ENCODE data around the gene YIPF4. TPM values are rescaled to one million over a fixed set of nuclear protein-coding genes. Genes with fewer than 3 reads are reported as not detected.
"Not testable (repeated sequence)": the region's sequence is repeated elsewhere in the genome, so short reads cannot be mapped to it uniquely, and the experiment has no call there.

Gene YIPF4
- polyA plus RNA-seq, 12 donors: 27.1 to 292 (median 51.0) TPM

DNA sequence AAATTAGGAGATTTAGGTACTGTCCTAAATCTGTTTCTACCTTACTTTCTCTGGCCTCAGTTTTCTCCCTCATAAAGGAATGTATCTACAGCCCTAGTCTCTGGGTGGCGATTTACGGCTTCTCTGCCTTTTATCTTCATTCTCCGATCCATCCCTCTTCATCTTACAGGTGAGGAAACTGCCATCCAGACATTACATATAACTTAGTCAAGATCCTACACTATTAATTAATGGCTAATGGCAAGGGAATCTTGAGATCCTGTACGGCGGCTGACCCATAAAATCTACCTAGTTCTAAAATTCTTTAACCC, 386 bp upstream of the YIPF4 start:
- no peak for DNase-seq

DNA sequence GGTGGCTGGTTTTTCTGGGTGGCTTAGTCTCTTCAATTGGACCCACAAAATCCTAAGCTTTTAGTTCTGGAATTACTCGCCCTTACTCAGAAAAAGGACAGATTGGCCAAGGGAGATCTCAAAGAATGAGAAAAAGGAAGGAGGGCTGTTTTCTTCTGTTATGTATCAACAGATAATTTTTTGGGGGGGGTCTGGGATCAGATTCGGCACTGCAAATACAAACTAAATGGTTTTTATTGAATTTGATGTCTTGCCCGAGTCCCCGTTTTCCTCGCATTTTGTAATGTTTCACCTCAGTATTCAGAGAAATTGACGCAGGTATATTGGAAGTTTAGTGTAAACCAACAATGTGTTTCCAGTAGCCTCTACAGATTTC, 762 bp downstream of the YIPF4 start:
- DNase-seq: no peak

DNA sequence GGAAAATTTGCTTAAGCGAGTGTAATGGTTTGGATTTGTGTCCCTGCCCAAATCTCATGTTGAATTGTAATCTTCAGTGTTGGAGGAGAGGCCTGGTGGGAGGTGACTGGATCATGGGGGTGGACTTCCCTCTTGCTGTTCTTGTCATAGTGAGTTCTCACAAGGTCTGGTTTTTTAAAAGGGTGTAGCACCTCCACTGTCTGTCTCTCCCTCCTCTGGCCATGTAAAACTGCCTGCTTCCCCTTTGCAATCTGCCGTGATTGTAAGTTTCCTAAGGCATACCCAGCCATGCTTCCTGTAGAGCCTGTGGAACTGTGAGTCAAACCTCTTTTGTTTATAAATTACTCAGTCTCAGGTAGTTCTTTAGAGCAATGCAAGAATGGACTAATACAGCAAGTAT, 6.6 kb downstream of the YIPF4 start:
- no peak for DNase-seq

DNA sequence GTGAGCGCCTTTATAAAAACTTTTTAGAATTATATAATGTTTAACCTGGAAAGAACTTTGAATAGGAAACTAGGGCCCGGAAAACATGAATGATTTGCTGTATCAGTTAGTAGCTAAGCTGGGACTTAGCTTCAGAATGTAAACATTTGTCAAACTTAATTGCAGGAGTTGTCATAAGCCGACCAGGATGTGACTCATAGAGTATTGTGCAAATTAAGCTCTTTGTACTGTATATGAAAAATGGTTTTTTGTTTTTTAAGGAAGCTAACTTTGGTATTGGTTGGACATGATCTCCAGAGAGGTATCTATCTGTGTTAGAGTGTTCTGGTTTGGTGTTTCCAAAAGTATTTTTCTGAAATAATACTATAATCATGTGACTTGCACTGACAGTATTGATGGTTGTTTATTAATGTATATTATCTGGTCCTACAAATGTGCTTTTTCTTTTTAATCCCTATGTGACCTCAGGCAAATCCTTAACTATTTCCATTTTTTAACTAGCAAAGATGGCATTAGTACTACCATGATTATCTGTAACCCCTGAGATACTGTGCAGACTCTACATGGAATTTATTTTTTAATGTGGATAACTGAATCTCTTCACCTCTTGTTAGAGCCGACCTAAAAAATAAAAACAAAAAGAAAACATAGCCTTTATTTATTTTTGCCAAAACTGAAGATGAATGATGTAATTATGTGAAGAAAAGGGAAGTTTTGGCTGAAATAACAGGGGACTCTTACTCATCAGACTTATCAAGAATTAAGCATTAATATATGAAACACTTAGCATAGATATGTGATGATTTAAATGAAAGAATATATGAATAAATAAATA, 11.7 kb downstream of the YIPF4 start:
- DNase-seq: no peak

DNA sequence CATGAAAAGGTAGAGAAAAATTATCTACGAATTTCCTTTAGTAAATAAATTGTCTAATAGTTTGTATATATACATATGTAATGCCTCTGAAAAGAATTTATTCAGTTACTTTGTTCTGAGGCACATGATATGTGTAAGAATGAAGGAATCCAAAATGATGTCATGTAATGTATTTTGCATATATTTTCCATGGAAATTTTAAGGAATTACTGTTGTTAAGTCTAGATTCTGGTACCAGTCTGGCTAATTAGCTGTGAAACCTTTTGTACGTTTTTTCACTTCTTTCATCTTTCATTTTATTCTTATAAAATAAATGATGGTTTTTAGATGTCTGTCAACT, 12.3 kb downstream of the YIPF4 start:
- DNase-seq: no peak

DNA sequence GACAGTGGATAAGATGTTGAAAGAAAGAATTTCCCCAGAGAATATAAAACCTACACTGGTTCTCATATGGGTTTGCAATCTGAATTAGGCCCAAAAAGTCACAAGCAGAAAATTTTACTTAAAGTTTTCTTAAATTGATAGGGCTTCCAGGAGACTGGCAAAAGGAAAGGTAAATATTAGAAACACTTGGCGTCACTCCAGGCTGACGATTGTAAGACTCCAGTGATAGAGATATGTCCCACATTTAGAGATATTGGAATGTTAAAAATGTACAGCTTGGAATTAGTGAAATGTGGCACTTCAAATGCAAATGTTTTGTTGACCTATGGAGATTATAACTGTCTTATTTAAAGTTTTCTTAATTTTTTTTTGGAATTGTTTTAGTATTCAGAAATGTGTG, 14.0 kb downstream of the YIPF4 start:
- DNase-seq: no peak

DNA sequence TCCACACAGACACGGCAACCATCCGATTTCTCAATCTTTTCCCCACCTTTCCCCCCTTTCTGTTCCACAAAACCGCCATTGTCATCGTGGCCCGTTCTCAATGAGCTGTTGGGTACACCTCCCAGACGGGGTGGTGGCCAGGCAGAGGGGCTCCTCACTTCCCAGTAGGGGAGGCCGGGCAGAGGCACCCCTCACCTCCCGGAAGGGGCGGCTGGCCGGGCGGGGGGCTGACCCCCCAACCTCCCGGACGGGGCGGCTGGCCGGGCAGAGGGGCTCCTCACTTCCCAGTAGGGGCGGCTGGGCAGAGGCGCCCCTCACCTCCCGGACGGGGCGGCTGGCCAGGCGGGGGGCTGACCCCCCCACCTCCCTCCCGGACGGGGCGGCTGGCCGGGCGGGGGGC, 15.8 kb downstream of the YIPF4 start:
- not testable (repeated sequence) for DNase-seq

DNA sequence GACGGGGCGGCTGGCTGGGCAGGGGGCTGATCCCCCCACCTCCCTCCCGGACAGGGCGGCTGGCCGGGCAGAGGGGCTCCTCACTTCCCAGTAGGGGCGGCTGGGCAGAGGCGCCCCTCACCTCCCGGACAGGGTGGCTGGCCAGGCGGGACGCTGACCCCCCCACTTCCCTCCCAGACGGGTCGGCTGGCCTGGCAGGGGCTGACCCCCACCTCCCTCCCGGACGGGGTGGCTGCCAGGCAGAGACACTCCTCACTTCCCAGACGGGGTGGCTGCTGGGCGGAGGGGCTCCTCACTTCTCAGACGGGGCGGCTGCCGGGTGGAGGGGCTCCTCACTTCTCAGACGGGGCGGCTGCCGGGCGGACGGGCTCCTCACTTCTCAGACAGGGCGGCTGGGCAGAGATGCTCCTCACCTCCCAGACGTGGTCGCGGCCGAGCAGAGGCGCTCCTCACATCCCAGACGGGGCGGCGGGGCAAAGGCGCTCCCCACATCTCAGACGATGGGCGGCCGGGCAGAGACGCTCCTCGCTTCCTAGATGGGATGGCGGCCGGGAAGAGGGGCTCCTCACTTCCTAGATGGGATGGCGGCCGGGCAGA, 16.4 kb downstream of the YIPF4 start:
- DNase-seq: not testable (repeated sequence)

DNA sequence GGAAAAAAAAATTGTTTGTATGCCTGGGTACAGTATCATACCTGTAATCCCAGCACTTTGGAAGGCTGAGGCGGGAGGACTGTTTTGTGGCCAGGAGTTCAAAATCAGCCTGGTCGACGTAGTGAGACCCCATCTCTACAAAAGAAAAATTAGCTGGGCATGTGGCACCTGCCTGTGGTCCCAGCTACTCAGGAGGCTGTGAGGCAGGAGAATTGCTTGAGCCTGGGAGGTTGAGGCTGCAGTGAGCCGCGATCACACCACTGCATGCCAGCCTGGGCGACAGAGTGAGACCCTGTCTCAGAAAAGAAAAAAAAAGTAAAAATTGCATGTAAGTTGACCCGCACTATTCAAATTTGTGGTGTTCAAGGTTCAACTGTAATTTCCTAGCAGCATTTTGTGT, 32.9 kb downstream of the YIPF4 start:
- DNase-seq: no peak

DNA sequence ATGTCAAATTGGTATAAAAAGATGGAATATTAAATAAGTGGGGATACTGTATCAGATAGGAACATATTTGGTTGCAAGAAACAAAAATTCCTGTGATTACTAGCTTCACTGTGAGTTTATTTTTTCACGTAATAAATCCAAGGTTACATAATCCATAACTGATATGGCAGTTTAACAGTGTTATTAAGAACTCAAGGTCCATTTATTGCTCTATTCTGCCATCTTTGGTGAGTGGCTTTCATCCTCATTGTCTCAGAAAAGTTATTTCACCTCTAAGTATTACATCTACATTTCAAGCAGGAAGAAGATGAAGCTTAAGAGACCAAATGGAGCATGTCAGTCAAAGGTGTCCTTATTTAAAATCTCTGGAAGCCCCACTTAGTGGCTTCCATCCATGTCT, 37.2 kb downstream of the YIPF4 start:
- no peak for DNase-seq

DNA sequence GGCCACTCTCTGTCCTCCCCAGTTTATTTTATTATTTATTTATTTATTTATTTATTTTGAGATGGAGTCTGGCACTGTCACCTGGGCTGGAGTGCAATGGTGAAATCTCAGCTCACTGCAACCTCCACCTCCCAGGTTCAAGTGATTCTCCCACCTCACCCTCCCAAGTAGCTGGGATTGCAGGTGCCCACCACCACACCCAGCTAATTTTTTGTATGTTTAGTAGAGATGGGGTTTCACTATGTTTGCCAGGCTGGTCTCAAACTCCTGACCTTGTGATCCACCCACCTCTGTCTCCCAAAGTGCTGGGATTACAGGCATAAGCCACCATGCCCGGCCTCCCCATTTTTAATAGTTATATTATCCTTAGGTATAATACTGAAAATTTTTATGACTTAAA, 51.0 kb downstream of the YIPF4 start:
- not testable (repeated sequence) for DNase-seq

DNA sequence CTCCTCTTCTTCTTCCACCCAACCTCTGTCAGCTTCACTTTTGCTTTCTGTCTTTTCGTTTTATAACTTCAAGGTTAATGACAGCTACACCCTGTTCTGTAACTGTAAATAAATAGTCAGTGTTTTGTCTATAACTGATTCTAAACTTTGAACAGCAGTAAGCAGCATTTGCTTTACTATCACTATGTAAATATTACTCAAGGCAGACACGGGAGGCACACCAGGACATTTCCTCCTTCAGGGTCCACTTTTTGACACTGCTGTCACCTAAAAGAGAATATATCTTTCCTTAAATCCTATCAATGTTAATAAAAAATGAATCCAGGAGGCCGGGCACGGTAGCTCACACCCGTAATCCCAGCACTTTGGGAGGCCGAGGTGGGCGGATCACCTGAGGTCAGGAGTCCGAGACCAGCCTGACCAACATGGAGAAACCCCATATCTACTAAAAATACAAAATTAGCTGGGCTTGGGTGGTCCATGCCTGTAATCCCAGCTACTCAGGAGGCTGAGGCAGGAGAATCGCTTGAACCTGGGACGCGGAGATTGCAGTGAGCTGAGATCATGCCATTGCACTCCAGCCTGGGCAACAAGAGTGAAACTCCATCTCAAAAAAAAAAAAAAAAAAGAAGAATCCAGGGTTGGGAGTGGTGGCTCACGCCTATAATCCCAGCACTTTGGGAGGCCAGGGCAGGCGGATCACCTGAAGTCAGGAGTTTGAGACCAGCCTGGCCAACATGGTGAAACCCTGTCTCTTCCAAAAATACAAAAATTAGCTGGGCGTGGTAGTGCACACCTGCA, 51.7 kb downstream of the YIPF4 start:
- not testable (repeated sequence) for DNase-seq

DNA sequence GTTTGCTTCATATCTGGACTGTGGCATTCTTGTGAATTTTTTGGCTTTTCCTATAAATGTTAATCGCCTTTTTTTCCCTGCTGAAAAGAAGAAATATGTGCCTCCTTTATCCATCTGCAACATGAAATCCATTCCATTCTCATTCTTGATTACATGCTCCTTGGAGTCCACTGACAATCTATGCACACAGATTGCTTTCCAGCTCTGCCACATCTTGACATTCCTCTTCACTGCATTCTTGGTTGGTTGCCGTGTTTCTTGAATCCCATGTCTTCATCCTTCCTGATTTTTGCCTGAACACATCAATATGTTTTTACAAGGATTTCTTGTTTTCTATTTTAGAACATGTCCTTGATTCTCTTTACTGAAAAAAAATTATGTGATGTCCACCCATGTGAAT, 52.4 kb downstream of the YIPF4 start:
- no peak for DNase-seq

DNA sequence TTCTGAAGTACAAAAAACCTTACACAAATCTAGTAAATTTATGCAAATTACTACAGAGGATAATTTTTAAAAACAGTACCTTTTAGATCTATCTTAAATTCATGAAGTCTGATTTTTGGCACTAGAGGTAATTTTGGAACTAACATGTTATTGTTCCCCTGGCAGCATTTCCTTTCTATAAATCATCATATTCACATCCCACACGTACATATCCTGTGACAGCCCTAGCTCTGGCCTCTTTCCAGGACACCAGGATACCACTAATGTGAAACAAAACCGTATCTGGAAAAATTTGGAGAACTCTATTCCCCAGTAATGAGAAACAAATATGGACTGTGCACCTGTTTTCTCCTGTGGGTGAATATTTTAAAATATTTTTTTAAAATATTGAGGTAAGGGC, 65.1 kb downstream of the YIPF4 start:
- DNase-seq: peak; percentile 18

DNA sequence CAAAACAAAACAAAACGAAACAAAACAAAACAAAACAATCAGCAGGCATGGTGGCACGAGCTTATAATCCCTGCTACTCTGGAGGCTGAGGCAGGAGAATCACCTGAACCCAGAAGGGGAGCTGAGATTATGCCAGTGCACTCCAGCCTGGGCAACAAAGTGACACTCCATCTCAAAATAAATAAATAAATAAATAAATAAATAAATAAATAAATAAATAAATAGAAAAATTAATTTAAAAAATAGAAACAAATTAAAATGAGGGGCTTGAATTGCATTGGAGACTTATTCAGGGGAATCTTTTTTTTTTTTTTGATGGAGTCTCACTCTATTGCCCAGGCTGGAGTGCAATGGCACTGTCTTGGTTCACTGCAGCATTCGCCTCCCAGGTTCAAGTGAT, 73.1 kb downstream of the YIPF4 start:
- DNase-seq: not testable (repeated sequence)

DNA sequence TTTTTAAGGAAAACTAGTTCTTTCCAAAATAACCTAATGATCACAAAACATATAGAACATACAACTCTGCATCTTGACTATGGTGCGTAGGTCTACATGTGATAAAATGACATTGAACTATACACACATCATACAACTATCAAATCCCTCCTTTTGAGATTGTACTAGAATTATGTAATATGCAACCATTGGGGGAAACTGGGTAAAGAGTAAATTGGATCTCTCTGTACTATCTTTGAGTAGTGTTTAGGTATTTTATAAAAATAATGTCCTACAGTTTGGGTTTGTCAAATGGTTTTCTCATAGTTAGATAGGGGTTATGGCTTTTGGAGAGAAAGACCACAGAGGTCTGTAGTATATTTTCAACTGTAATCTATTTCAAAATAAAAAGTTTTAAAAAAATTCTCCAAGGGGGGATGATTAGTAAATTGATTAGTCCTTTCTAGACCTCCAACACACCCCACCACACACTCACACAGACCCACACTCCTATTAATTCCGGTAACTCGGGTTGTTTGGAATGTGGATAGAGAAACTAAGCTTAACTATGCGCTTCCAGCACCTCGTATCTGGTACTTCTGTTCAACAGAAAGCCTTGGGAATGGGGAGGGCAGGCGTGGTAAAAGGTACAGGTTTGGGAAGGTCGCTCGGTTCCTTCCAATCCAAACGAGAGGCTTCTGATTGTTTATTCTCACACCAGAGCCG, 78.4 kb downstream of the YIPF4 start:
- no peak for DNase-seq

DNA sequence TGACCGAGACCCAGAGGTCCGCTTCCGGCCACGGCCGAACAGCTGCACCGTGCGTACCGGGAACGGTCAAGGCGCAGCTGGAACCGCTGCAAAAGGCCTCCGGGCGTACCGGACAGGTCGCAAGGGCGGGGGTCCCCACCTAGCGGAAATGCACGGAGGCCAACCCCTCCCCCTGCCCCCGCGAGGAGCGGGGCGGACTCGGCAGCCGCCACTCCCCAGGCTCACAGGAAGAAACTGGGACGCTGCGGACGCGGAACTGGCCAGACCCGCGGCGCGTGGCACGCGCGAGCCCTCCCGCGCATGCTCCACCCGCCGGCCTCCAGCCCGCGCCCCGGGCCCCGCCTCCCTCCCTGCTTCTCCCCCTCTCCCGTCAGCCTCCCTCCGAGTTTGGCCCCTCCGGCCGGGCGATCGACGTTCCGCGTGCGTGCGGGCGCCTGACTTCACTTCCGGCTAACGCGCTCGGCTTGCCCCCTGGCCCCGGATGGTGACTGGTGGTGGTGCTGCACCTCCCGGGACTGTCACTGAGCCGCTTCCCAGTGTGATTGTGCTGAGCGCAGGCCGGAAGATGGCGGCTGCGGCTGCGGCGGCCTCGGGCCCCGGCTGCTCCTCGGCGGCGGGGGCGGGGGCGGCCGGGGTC, 79.1 kb downstream of the YIPF4 start, which contains the start of gene BIRC6:
BIRC6 (plus strand) TSS at position 343 of the 637 bp plus-strand sequence; CDS start at position 482, 139 bp downstream.
- peak; percentile 95 for DNase-seq

DNA sequence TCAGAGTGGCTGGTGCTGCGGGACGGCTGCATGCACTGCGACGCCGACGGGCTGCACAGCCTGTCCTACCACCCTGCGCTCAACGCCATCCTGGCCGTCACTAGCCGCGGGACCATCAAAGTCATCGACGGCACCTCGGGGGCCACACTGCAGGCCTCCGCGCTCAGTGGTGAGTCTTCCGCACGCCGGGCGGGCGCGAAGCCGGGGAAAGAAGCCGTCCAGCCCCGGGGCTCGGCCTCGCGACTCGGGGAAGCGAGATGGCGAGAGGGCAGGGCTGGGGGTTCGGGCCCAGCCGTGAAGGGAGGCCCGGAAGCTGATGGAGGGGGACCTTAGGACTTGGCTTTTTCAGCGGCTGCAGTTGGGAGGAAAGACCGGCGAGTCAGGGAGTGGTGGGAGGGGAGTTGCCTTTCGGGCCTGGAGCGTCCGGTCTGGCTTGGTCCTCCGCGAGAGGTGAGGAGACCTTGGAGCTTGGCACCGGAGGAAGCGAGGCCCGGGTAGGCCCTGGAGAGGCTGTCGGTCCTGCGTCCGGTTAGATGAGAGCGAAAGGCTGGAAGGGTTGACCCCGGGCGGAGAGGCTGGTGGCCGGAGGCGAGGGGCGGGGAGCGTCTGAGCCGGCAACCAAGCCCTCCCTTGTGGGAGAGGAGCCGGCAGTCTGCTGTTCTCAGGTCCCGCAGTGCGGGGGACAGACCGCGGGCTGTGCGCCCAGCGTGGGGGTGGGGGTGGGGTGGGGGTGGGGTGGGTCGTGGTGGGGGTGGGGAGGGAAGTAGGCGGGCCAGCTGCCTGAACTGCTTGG, 79.8 kb downstream of the YIPF4 start:
- peak; percentile 43 for DNase-seq

DNA sequence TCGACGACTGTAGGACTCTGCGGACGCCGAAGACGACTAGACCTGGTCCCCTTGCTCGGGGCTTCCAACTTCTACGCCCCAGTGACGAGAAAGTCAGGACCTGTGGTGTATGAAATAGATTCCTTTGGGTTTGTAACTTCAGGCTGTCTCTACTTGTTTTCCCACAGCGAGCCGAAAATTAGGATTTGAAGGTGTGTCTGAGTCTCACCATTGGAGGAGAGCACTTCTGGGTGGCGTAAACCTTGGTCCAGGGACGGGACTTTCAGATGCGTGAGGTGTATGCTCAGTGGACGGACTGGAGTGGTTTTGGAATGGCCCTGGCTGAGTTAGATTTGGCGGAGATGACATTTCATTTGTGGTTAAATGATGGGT, 80.4 kb downstream of the YIPF4 start:
- DNase-seq: peak; percentile 12

DNA sequence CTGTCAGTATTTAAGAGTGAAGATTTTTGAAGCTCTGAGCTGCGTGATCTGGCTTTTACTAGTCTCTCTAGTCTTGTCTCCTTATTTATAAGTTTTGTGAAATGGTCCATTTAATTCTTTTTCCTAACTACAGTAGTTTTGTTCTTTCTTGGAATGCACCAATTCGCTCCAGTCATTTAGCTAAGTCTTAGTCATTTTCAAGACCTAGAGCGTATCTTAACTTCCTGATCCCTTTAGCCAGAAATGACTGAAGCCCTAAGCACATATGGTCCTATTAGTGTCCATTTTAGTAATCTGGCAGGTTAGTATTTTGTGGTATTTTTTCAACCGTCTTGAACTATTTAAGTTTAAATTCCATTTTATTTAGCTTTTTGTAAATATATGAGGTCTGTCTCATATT, 82.7 kb downstream of the YIPF4 start:
- DNase-seq: no peak

DNA sequence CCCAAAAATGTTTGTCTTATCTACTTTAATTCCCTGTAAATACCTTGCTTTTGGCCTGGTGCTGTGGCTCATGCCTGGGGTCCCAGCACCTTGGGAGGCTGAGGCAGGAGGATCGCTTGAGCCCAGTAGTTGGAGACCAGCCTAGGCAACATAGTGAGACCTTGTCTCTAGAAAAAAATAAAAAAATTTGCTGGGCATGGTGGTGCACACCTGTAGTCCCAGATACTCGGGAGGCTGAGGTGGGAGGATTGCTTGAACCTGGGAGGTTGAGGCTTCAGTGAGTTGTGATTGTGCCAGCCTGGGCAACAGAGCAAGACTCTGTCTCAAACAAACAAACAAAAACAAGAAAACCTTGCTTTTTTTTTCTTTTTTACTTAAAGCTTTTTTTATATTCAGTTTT, 85.3 kb downstream of the YIPF4 start:
- DNase-seq: not testable (repeated sequence)
